Ovary (tissue), 9 donors: ENCODE results near the gene CYB5RL. TPM values are rescaled to one million over a fixed set of nuclear protein-coding genes. Genes with fewer than 3 reads are reported as not detected.
A peak's percentile ranks its signal among the peaks of the same experiment; 100 is the strongest.

ENCODE experiments used
- DNase-seq, 5 donors: peaks; one replicate each; pipeline ENCODE4 v3.0.0-alpha.2; 2019 to 2020
- H3K27ac ChIP-seq, 2 donors: fragments of 200-600 bp; one replicate each; pipeline versions ENCODE4 v1.5.1 to v1.8.0; 2019 to 2022
- H3K27me3 ChIP-seq: fragments of 200-600 bp; one replicate; pipeline ENCODE4 v1.8.0; 2022
- H3K36me3 ChIP-seq: fragments of 200-600 bp; sonication (generic); one replicate; pipeline ENCODE4 v1.5.1; 2019
- H3K4me1 ChIP-seq: one replicate; pipeline ENCODE4 v1.8.1; 2013; ENCODE audit warnings: mild to moderate bottlenecking, moderate library complexity; ENCODE audit not compliant: insufficient read depth
- H3K4me3 ChIP-seq: fragments of 200-600 bp; sonication (generic); one replicate; pipeline ENCODE4 v1.5.1; 2017
- H3K9me3 ChIP-seq, 2 donors: fragments of 200-600 bp in 1 of 2; sonication (generic) in 1 of 2; one replicate each; pipeline versions ENCODE4 v1.5.1 to v1.8.1; 2013 to 2019; ENCODE audit warnings: mild to moderate bottlenecking in 1 of 2, moderate library complexity in 1 of 2
- EP300 ChIP-seq: sonication (generic); formaldehyde crosslinking; IDR thresholded peaks from one replicate; pipeline ENCODE4 v1.6.1; 2017; ENCODE audit warnings: antibody characterized with exemption
- POLR2A ChIP-seq: fragments of 450-650 bp; IDR thresholded peaks from one replicate; pipeline ENCODE4 v1.6.1; 2017; ENCODE audit warnings: antibody characterized with exemption, mild to moderate bottlenecking, moderate library complexity
- whole genome bisulfite sequencing, 3 donors: extraction: QIAGEN DNeasy Blood & Tissue Kit in 1 of 3; methylation state at CpG; one replicate each; pipeline versions ENCODE4 v1.1.5 to v1.1.7; 2013 to 2017; 5-methylcytosine and 5-hydroxymethylcytosine counted together
- intact Hi-C, 4 donors: fragments of 100-400 bp; cut with DNase I; formaldehyde crosslinking; loops; one replicate each; pipeline versions ENCODE4 v1.11.0 to v1.15.1; 2022 to 2023
- polyA plus RNA-seq, 2 donors: library from polyadenylated mRNA; stranded (reverse); fragments of 200-250 nt in 1 of 2; fragments of 350-450 nt in 1 of 2; fragmentation: Illumina TruSeq in 1 of 2; extraction: RNeasy Lipid Tissue Mini Kit (QIAGEN cat#74804) in 1 of 2; gene quantifications; one replicate each; pipeline ENCODE4 v1.2.3, GENCODE V29; 2013 to 2014
- total RNA-seq, 7 donors: library from RNA; depleted of rRNA in 2 of 7; stranded (reverse); fragments of >200 nt in 2 of 7; fragmentation: NEBNext Ultra II Directional in 3 of 7; extraction: Animal tissue kit (Norgen Biotek cat#: 25700) in 3 of 7; gene quantifications; one replicate each; pipeline versions ENCODE4 v1.1.0 to v1.2.4, GENCODE V29; 2016 to 2023
- TF ChIP-seq, protein P1 (sequence below), 3 donors: fragments of 450-650 bp in 2 of 3; fragments of 200-600 bp in 1 of 3; IDR thresholded peaks; one replicate each; pipeline versions ENCODE4 v1.5.1 to v1.8.0; 2016 to 2022; ENCODE audit warnings: antibody characterized with exemption in 3 of 3, mild to moderate bottlenecking in 1 of 3
- donor health status: DM: no; HTN: no; CAD: no; lungs with moderate emphysema.
- donor health status: DM: no; HTN: no; CAD: no.
- donor health status: Bipolar disorder and iron deficiency.
- donor health status: DM: yes; HTN: yes; CAD: no.
- donor health status: DM: no; HTN: no; CAD: no.
- donor health status: DM: yes; HTN: yes; CAD: no.

CYB5RL gene
- total and polyA plus RNA-seq, 9 donors, result 2.3 to 9.6 (median 7.4) TPM

DNA sequence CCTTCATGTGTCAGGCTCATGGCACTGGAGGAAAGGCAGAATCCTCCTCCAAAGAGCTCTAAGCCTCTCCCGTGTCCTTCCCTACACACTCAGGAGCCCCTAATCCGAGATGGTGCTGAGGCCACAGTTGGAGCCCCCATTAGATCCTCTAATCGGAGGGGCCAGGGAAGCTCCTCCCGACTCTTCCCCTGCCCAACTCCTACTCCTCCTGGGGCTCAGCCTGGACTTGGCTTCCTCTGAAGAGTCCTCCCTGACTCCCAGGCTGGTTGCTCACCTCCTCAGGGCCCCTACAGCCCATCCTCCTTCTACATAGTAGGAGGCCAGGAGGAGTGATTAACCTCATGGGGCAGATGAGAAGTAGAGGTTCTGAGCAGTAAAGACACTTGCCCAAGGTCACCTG is 25.7 kb downstream of the CYB5RL start:
- TF ChIP-seq EP300 (no peak), POLR2A (no peak)
- TF ChIP-seq, protein P1, sequence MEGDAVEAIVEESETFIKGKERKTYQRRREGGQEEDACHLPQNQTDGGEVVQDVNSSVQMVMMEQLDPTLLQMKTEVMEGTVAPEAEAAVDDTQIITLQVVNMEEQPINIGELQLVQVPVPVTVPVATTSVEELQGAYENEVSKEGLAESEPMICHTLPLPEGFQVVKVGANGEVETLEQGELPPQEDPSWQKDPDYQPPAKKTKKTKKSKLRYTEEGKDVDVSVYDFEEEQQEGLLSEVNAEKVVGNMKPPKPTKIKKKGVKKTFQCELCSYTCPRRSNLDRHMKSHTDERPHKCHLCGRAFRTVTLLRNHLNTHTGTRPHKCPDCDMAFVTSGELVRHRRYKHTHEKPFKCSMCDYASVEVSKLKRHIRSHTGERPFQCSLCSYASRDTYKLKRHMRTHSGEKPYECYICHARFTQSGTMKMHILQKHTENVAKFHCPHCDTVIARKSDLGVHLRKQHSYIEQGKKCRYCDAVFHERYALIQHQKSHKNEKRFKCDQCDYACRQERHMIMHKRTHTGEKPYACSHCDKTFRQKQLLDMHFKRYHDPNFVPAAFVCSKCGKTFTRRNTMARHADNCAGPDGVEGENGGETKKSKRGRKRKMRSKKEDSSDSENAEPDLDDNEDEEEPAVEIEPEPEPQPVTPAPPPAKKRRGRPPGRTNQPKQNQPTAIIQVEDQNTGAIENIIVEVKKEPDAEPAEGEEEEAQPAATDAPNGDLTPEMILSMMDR (IDR thresholded peaks at IDR 0.05), result no peak
- no peak overlapping the region for H3K4me3 ChIP-seq
- H3K36me3 ChIP-seq, result no peaks in the 10 kb centered on the region
- H3K27me3 ChIP-seq, result no peaks in the 10 kb centered on the region
- 91 to 97% (median 93%) methylated on average over 4 of the region's 4 CpGs for WGBS, 3 donors
- no peaks in the 10 kb centered on the region for H3K9me3 ChIP-seq
- DNase-seq, result peak in 1 of 5 donors; percentile 7
- H3K4me1 ChIP-seq, result no peaks in the 10 kb centered on the region
- intact Hi-C loops, result no loop called here
- no peak overlapping the region for H3K27ac ChIP-seq

- no peak overlapping the region for H3K4me3 ChIP-seq
- H3K27ac ChIP-seq, result no peak overlapping the region
- H3K9me3 ChIP-seq, result no peaks in the 10 kb centered on the region
- no peaks in the 10 kb centered on the region for H3K27me3 ChIP-seq
- intact Hi-C loops, result no loop called here
- H3K4me1 ChIP-seq, result no peaks in the 10 kb centered on the region
- peak in 1 of 5 donors; percentile 7 for DNase-seq
- no peaks in the 10 kb centered on the region for H3K36me3 ChIP-seq
- TF ChIP-seq EP300 (no peak), POLR2A (no peak)
- TF ChIP-seq, protein P1 (IDR thresholded peaks at IDR 0.05), result no peak
- 71 to 85% (median 82%) methylated on average over 9 of the region's 9 CpGs for WGBS, 3 donors
Measured at GRCh38 chr1:54173681-54174080, 26.1 kb downstream of the CYB5RL start.

- Histone ChIP-seq H3K36me3 (no peaks in the 10 kb centered on the region), H3K27ac (no peak overlapping the region), H3K9me3 (no peaks in the 10 kb centered on the region), H3K4me3 (no peak overlapping the region), H3K27me3 (no peaks in the 10 kb centered on the region), H3K4me1 (no peaks in the 10 kb centered on the region)
- intact Hi-C loops, result no loop called here
- no peak for TF ChIP-seq POLR2A
- TF ChIP-seq, protein P1 (IDR thresholded peaks at IDR 0.05), result no peak
- no peak for TF ChIP-seq EP300
- DNase-seq, result peak in 1 of 5 donors; percentile 30
- 71 to 79% (median 75%) methylated on average over 10 of the region's 10 CpGs for WGBS, 3 donors
Measured at GRCh38 chr1:54172614-54173599, 26.9 kb downstream of the CYB5RL start.

DNA sequence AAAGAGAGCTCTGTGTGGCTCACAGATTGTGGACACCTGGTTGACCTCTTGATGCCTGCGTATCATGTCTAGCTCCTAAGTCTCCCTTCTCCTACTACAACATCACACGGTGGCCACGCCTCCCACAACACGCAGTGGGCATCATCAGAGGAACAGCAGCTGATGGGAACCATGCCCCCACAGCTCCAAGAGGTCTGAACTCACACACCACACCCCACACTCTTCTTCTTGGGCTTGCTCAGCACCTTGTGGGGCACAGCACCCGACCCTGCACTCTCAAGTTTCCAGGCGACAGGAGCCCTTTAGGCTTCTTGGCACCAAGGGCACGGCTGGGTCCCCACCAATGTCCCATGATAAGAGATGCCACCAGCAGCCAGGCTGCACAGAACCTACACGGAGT is 28.2 kb downstream of the CYB5RL start:
- Histone ChIP-seq H3K9me3 (no peaks in the 10 kb centered on the region), H3K27ac (no peak overlapping the region), H3K4me3 (no peak overlapping the region), H3K4me1 (no peaks in the 10 kb centered on the region), H3K27me3 (no peaks in the 10 kb centered on the region), H3K36me3 (no peaks in the 10 kb centered on the region)
- 84 to 88% (median 85%) methylated on average over 8 of the region's 8 CpGs for WGBS, 3 donors
- intact Hi-C loops, result no loop called here
- no peak for DNase-seq
- TF ChIP-seq, protein P1 (IDR thresholded peaks at IDR 0.05), result no peak
- TF ChIP-seq POLR2A (no peak), EP300 (no peak)
